ENCODE results near the gene AFF2.

The AFF2 gene

DNA sequence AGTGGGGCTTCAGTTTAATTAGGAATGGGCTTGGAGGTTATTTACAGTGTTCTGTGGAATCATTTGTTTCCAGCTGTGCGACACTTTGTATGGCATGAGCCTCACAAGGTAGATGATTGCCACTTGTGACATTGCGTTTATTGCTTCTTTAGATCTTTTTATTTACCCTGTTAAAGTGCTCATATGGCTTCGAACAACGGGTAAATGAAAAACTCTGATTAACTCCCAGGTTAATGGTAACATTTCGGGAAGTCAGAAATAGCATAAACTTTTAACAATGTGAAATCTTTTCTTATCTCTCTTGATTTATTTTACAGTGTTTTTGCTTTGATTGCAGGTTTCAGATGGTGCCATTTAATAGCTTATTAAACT, 510.4 kb downstream of the AFF2 start:
- TF ChIP-seq ARNT (IDR thresholded peaks at IDR 0.05), result no peak
- no peak for TF ChIP-seq SUZ12 (IDR thresholded peaks at IDR 0.05)
- no peak for TF ChIP-seq NFRKB (IDR thresholded peaks at IDR 0.05)
- no peak for TF ChIP-seq ELF4 (IDR thresholded peaks at IDR 0.05)
- TF ChIP-seq L3MBTL2 (conservative IDR thresholded peaks at IDR 0.05), result no peak
- ChIA-PET CTCF (no interaction called here), POLR2A (no interaction called here)
- no peak for DNase-seq (ENCODE audit: extremely low spot score)

DNA sequence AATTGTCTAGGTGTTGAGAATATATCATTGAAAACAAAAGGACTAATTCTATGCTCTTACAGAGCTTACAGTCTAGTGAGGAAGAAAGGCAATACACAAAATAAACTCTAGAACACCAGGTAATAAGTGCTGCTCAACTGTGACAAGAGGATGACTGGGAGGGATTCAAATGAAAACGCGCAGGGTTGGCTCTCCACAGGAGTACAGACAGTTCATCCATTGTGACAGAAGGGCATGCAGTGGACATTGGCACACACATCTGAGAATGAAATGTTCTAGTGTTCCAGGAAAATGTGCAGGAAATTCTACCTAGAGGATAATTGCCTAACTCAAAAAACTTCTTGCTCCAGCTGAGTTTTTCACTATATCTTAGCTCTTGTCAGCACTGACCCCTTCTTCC, 512.7 kb downstream of the AFF2 start:
- TF ChIP-seq SUZ12 (IDR thresholded peaks at IDR 0.05), result no peak
- TF ChIP-seq NFRKB (IDR thresholded peaks at IDR 0.05), result no peak
- TF ChIP-seq ELF4 (IDR thresholded peaks at IDR 0.05), result no peak
- no peak for TF ChIP-seq LEF1 (IDR thresholded peaks at IDR 0.05; ENCODE audit: borderline replicate concordance)
- no peak for TF ChIP-seq ZNF384 (IDR thresholded peaks at IDR 0.05)
- TF ChIP-seq FOXK2 (IDR thresholded peaks at IDR 0.05), result no peak
- no peak for TF ChIP-seq L3MBTL2 (conservative IDR thresholded peaks at IDR 0.05)
- TF ChIP-seq, protein P1, sequence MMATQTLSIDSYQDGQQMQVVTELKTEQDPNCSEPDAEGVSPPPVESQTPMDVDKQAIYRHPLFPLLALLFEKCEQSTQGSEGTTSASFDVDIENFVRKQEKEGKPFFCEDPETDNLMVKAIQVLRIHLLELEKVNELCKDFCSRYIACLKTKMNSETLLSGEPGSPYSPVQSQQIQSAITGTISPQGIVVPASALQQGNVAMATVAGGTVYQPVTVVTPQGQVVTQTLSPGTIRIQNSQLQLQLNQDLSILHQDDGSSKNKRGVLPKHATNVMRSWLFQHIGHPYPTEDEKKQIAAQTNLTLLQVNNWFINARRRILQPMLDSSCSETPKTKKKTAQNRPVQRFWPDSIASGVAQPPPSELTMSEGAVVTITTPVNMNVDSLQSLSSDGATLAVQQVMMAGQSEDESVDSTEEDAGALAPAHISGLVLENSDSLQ (IDR thresholded peaks at IDR 0.05), result no peak
- TF ChIP-seq FOXA1 (IDR thresholded peaks at IDR 0.05), result no peak
- no peak for TF ChIP-seq ARNT (IDR thresholded peaks at IDR 0.05)
- TF ChIP-seq CTBP1 (IDR thresholded peaks at IDR 0.05; ENCODE audit: borderline replicate concordance), result no peak
- no peak for TF ChIP-seq FOXM1 (IDR thresholded peaks at IDR 0.05; ENCODE audit: borderline replicate concordance)
- no peak for DNase-seq (ENCODE audit: extremely low spot score)
- CTCF ChIA-PET, result no interaction called here
- POLR2A ChIA-PET, result no interaction called here

DNA sequence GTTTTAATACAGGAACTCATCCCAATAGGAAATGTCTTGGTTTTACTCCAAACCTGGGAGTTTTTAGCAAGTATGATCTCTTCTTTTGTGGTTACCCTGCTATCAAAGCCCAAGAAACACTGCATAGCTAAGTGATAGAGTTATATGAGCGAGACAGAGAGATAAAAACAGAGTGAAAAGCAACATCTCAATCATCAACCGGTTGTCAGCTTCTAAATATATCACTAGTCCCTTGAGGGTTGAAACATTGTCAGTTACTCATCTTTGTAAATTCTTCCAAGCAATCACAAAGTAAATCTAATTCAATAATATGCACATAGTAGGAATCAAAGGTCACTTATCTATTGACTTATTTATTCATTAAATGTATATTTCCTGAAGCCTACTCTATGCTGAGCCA, 520.7 kb downstream of the AFF2 start:
- TF ChIP-seq CTBP1 (IDR thresholded peaks at IDR 0.05; ENCODE audit: borderline replicate concordance) (no peak), ELF4 (IDR thresholded peaks at IDR 0.05) (no peak), SUZ12 (IDR thresholded peaks at IDR 0.05) (no peak), SP1 (IDR thresholded peaks at IDR 0.05) (no peak), ARNT (IDR thresholded peaks at IDR 0.05) (no peak), L3MBTL2 (conservative IDR thresholded peaks at IDR 0.05) (no peak)
- DNase-seq (ENCODE audit: extremely low spot score), result no peak
- ChIA-PET CTCF (no interaction called here), POLR2A (no interaction called here)

DNA sequence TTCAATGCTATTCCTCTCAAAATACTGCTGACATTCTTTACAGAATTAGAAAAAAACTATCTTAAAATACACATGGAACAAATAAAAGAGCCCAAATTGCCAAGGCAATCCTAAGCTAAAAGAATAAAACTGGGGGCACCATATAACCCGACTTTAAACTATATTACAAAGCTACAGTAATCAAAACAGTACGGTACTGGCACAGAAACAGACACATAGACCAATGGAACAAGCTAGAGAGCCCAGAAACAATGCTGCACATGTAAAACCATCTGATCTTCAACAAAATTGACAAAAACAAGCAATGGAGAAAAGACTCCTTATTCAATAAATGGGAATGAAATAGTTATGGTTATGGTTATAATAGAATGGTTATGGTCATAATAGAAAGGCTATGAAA, 522.1 kb downstream of the AFF2 start:
- DNase-seq (ENCODE audit: extremely low spot score), result no peak
- no peak for TF ChIP-seq NFRKB (IDR thresholded peaks at IDR 0.05)
- no peak for TF ChIP-seq TARDBP (IDR thresholded peaks at IDR 0.05)
- TF ChIP-seq ZNF384 (IDR thresholded peaks at IDR 0.05), result no peak
- no peak for TF ChIP-seq BHLHE40 (IDR thresholded peaks at IDR 0.05; ENCODE audit: borderline replicate concordance)
- no peak for TF ChIP-seq SUZ12 (IDR thresholded peaks at IDR 0.05)
- TF ChIP-seq HDGF (IDR thresholded peaks at IDR 0.05; ENCODE audit: borderline replicate concordance), result no peak
- CTCF ChIA-PET, result no interaction called here
- POLR2A ChIA-PET, result no interaction called here

GRCh38 chrX:149032449-149032848, 532.0 kb downstream of the AFF2 start:
- POLR2A ChIA-PET, result no interaction called here
- no peak for DNase-seq (ENCODE audit: extremely low spot score)
- CTCF ChIA-PET, result no interaction called here
- TF ChIP-seq LEF1 (IDR thresholded peaks at IDR 0.05; ENCODE audit: borderline replicate concordance), result no peak
- TF ChIP-seq SUZ12 (IDR thresholded peaks at IDR 0.05), result no peak
- no peak for TF ChIP-seq ARNT (IDR thresholded peaks at IDR 0.05)
- TF ChIP-seq BHLHE40 (IDR thresholded peaks at IDR 0.05; ENCODE audit: borderline replicate concordance), result no peak
- no peak for TF ChIP-seq ELF4 (IDR thresholded peaks at IDR 0.05)
- no peak for TF ChIP-seq L3MBTL2 (conservative IDR thresholded peaks at IDR 0.05)
- no peak for TF ChIP-seq FOXA1 (IDR thresholded peaks at IDR 0.05)
- TF ChIP-seq FOXK2 (IDR thresholded peaks at IDR 0.05), result no peak
- no peak for TF ChIP-seq CTBP1 (IDR thresholded peaks at IDR 0.05; ENCODE audit: borderline replicate concordance)
- TF ChIP-seq HDGF (IDR thresholded peaks at IDR 0.05; ENCODE audit: borderline replicate concordance), result no peak

- no peak for DNase-seq (ENCODE audit: extremely low spot score)
- TF ChIP-seq L3MBTL2 (conservative IDR thresholded peaks at IDR 0.05), result no peak
- TF ChIP-seq ELF4 (IDR thresholded peaks at IDR 0.05), result no peak
- no peak for TF ChIP-seq ARNT (IDR thresholded peaks at IDR 0.05)
- TF ChIP-seq FOXK2 (IDR thresholded peaks at IDR 0.05), result no peak
- TF ChIP-seq ZNF384 (IDR thresholded peaks at IDR 0.05), result no peak
- TF ChIP-seq NFRKB (IDR thresholded peaks at IDR 0.05), result no peak
- TF ChIP-seq HDGF (IDR thresholded peaks at IDR 0.05; ENCODE audit: borderline replicate concordance), result no peak
- CTCF ChIA-PET, result no interaction called here
- POLR2A ChIA-PET, result no interaction called here
These were observed 535.7 kb downstream of the AFF2 start for GRCh38 chrX:149036086-149036485.

- CTCF ChIA-PET, result no interaction called here
- POLR2A ChIA-PET, result no interaction called here
- no peak for DNase-seq (ENCODE audit: extremely low spot score)
- TF ChIP-seq L3MBTL2 (conservative IDR thresholded peaks at IDR 0.05) (no peak), TARDBP (IDR thresholded peaks at IDR 0.05) (no peak), FOXM1 (IDR thresholded peaks at IDR 0.05; ENCODE audit: borderline replicate concordance) (no peak), CTBP1 (IDR thresholded peaks at IDR 0.05; ENCODE audit: borderline replicate concordance) (no peak), ZNF384 (IDR thresholded peaks at IDR 0.05) (no peak), NFRKB (IDR thresholded peaks at IDR 0.05) (no peak), ELF4 (IDR thresholded peaks at IDR 0.05) (no peak), SUZ12 (IDR thresholded peaks at IDR 0.05) (no peak), HDGF (IDR thresholded peaks at IDR 0.05; ENCODE audit: borderline replicate concordance) (no peak), ARNT (IDR thresholded peaks at IDR 0.05) (no peak), FOXA1 (IDR thresholded peaks at IDR 0.05) (no peak), BHLHE40 (IDR thresholded peaks at IDR 0.05; ENCODE audit: borderline replicate concordance) (no peak), FOXK2 (IDR thresholded peaks at IDR 0.05) (no peak), LEF1 (IDR thresholded peaks at IDR 0.05; ENCODE audit: borderline replicate concordance) (no peak), SP1 (IDR thresholded peaks at IDR 0.05) (no peak)
- TF ChIP-seq, protein P1 (IDR thresholded peaks at IDR 0.05), result no peak
These were observed 537.0 kb downstream of the AFF2 start for GRCh38 chrX:149037281-149037870.
